IMR-90 (cell line): Measurements from ENCODE around the gene MPV17.
"Not testable (repeated sequence)": the region's sequence is repeated elsewhere in the genome, so short reads cannot be mapped to it uniquely, and the experiment has no call there.

Source experiments
- BHLHE40 ChIP-seq: fragments of 150-350 bp; IDR thresholded peaks from 2 replicates; pipeline ENCODE4 v1.6.1; 2016; ENCODE audit warnings: mild to moderate bottlenecking, low read depth, low read length
- CEBPB ChIP-seq: IDR thresholded peaks from 2 replicates; pipeline ENCODE4 v1.6.1; 2012; ENCODE audit warnings: low read depth, low read length, improper control_type of control experiment
- CHD1 ChIP-seq: IDR thresholded peaks from 2 replicates; pipeline ENCODE4 v1.6.1; 2012; ENCODE audit warnings: low read depth, low read length, improper control_type of control experiment
- ELK1 ChIP-seq: fragments of 150-350 bp; IDR thresholded peaks from 2 replicates; pipeline ENCODE4 v1.6.1; 2016; ENCODE audit warnings: low read depth, mild to moderate bottlenecking, low read length, moderate library complexity, borderline replicate concordance
- FOS ChIP-seq: fragments of 150-350 bp; IDR thresholded peaks from 2 replicates; pipeline ENCODE4 v1.6.1; 2016; ENCODE audit warnings: low read depth, low read length
- MAZ ChIP-seq: IDR thresholded peaks from 2 replicates; pipeline ENCODE4 v1.6.1; 2012; ENCODE audit warnings: low read depth, mild to moderate bottlenecking, low read length, improper control_type of control experiment, moderate library complexity, borderline replicate concordance
- POLR2A ChIP-seq: IDR thresholded peaks from 2 replicates; pipeline ENCODE4 v1.6.1; 2012; ENCODE audit warnings: mild to moderate bottlenecking, low read depth, low read length
- RAD21 ChIP-seq: IDR thresholded peaks from 2 replicates; pipeline ENCODE4 v1.6.1; 2012; ENCODE audit warnings: low read length, improper control_type of control experiment
- RCOR1 ChIP-seq: IDR thresholded peaks from 2 replicates; pipeline ENCODE4 v1.6.1; 2012; ENCODE audit warnings: mild to moderate bottlenecking, low read length, improper control_type of control experiment; ENCODE audit not compliant: insufficient replicate concordance
- RFX5 ChIP-seq: IDR thresholded peaks from 2 replicates; pipeline ENCODE4 v1.8.0; 2012; ENCODE audit warnings: low read depth, mild to moderate bottlenecking, low read length, moderate library complexity
- SMC3 ChIP-seq: fragments of 150-350 bp; IDR thresholded peaks from 2 replicates; pipeline ENCODE4 v1.6.1; 2016; ENCODE audit warnings: low read depth, mild to moderate bottlenecking, antibody characterized with exemption, low read length, moderate library complexity
- TF ChIP-seq, protein P1 (sequence below): conservative IDR thresholded peaks from 2 replicates; pipeline ENCODE4 v1.5.1; 2012; ENCODE audit warnings: mild to moderate bottlenecking, low read depth, low read length, improper control_type of control experiment

DNA sequence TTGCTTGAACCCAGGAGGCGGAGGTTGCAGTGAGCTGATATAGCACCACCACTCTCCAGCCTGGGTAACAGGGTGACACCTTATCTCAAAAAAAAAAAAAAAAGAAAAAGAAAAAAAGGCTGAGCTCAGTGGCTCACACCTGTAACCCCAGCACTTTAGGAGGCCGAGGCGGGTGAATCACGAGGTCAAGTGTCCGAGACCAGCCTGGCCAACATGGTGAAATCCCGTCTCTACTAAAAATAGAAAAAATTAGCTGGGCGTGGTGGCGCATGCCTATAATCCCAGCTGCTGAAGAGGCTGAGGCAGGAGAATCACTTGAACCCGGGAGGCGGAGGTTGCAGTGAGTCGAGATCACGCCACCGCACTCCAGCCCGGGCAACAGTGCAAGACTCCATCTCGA lies 3.1 kb downstream of the MPV17 start:
- TF ChIP-seq, protein P1, sequence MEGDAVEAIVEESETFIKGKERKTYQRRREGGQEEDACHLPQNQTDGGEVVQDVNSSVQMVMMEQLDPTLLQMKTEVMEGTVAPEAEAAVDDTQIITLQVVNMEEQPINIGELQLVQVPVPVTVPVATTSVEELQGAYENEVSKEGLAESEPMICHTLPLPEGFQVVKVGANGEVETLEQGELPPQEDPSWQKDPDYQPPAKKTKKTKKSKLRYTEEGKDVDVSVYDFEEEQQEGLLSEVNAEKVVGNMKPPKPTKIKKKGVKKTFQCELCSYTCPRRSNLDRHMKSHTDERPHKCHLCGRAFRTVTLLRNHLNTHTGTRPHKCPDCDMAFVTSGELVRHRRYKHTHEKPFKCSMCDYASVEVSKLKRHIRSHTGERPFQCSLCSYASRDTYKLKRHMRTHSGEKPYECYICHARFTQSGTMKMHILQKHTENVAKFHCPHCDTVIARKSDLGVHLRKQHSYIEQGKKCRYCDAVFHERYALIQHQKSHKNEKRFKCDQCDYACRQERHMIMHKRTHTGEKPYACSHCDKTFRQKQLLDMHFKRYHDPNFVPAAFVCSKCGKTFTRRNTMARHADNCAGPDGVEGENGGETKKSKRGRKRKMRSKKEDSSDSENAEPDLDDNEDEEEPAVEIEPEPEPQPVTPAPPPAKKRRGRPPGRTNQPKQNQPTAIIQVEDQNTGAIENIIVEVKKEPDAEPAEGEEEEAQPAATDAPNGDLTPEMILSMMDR: not testable (repeated sequence)
- not testable (repeated sequence) for TF ChIP-seq SMC3, MAZ, CHD1, POLR2A, ELK1, CEBPB, BHLHE40, RCOR1, RFX5, RAD21, FOS
